GM18499 (cell line): Measurements from ENCODE around the gene RPS4Y2.

ENCODE experiments used
- ATAC-seq: cut with Tn5 transposase; IDR thresholded peaks from one replicate; pipeline ENCODE4 v1.9.1; 2021; ENCODE audit warnings: moderate number of reproducible peaks; ENCODE audit not compliant: insufficient read depth, unreplicated experiment

RPS4Y2 gene

DNA sequence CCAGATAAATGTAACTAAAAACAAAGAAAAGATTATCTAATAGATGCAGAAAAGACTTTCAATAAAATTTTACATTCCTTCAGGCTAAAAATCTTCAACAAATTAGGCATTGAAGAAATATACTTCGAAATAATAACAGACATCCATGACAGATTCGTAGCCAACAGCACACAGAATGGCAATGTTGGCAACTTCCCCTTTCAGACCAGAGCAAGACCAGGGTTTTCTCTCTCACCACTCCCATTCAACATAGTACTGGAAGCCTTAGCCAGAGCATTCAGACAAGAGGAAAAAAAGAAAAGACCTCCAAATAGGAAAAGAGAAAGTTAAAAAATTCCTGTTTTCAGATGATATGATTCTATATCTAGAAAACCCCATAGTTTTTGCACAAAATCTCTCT lies 61.2 kb downstream of the RPS4Y2 start:
- ATAC-seq: no peak
